ENCODE measurements around the gene ATP8B3. TPM values are rescaled to one million over a fixed set of nuclear protein-coding genes. Genes with fewer than 3 reads are reported as not detected.

ATP8B3 gene
- total and polyA plus RNA-seq, 3 experiments from 2014 or later = 0.97 to 2.4 (median 1.6) TPM

GRCh38 chr19:1815605-1816529 is 3.8 kb upstream of the ATP8B3 start:
- ChIA-PET CTCF (interaction anchor here (2.9 kb wide), 1 partner anchor 10 kb away, joined by 11 read pairs; no protein-coding TSS in a partner anchor), POLR2A (no interaction called here)
- H3K36me3 Mint-ChIP-seq = peaks cover 3 to 53% (median 4%) of the 10 kb centered on the region in 3 donors
- no peaks in the 10 kb centered on the region for H3K27me3 ChIP-seq (ENCODE audit: insufficient read depth, low read length, poor library complexity, severe bottlenecking)
- H3K36me3 ChIP-seq (ENCODE audit: insufficient read depth, low read length) = peaks cover 15% of the 10 kb centered on the region
- no peak overlapping the region for H3K4me3 ChIP-seq (ENCODE audit: low read length)
- no peaks in the 10 kb centered on the region for H3K9me3 ChIP-seq (ENCODE audit: low read length)
- H3K27me3 Mint-ChIP-seq = no peaks in the 10 kb centered on the region
- no peak overlapping the region for H3K27ac ChIP-seq (ENCODE audit: low read depth, low read length)
- peaks cover 10 to 19% (median 10%) of the 10 kb centered on the region in 3 donors for H3K4me1 Mint-ChIP-seq
- peaks cover 12% of the 10 kb centered on the region for H3K4me1 ChIP-seq (ENCODE audit: insufficient read depth, low read length)
- no peaks in the 10 kb centered on the region for H3K9me3 Mint-ChIP-seq
- H3K4me3 Mint-ChIP-seq = no peak overlapping the region
- DNase-seq = no peak
- no peak overlapping the region for H3K27ac Mint-ChIP-seq

DNA sequence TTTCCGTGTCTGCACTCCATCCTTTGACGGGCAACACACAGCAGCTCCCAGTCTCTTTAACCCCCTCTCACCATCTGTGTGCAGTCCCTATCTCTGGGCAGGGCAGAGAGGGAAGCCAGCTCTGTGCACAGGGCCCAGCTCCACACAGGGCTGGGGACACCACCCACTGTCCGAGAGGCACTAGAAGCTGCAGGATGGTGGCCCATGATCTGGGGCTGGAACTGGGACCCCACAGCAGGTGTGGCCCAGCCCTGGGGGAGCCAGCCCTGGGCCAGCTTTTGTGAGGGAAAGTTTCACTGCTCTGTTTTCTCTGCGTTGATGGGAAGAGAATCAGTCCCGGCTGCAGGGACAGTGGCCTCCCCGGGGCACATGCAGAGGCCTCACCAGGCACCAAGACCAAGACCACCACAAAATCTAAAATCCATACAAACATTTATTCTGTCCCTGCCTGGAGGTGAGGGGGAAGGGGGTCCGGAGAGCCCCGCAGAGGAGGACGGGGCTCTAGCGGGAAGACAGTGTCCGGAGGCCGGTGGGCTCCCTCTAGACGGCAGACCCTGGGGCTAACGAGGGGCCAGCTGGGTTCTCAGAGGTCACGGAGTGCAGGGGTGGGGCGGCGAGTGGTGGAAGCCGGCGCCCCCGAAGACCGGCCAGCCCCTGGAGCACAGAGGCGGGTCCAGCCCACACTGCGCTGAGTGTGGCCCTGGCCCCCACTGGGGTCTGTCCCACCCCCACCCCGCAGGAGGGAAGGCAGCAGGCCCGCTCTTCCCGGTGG is 2.9 kb upstream of the ATP8B3 start:
- Mint-ChIP-seq H3K27me3 (no peaks in the 10 kb centered on the region), H3K4me1 (peaks cover 10 to 19% (median 10%) of the 10 kb centered on the region in 3 donors), H3K9me3 (no peaks in the 10 kb centered on the region), H3K36me3 (peaks cover 0 to 45% (median 0%) of the 10 kb centered on the region in 3 donors), H3K4me3 (no peak overlapping the region), H3K27ac (peak overlapping the region in 1 of 8 donors; percentile 51)
- ChIA-PET CTCF (interaction anchor here (0.9 to 2.9 kb wide), 2 partner anchors 11 to 33 kb away, joined by 4 to 11 read pairs; no protein-coding TSS in a partner anchor), POLR2A (interaction anchor here (1.2 kb wide), 1 partner anchor 20 kb away, joined by 3 read pairs; no protein-coding TSS in a partner anchor)
- Histone ChIP-seq H3K36me3 (ENCODE audit: insufficient read depth, low read length) (peaks cover 12% of the 10 kb centered on the region), H3K27ac (ENCODE audit: low read depth, low read length) (no peak overlapping the region), H3K9me3 (ENCODE audit: low read length) (no peaks in the 10 kb centered on the region), H3K4me1 (ENCODE audit: insufficient read depth, low read length) (peaks cover 12% of the 10 kb centered on the region), H3K4me3 (ENCODE audit: low read length) (no peak overlapping the region), H3K27me3 (ENCODE audit: insufficient read depth, low read length, poor library complexity, severe bottlenecking) (no peaks in the 10 kb centered on the region)
- no peak for DNase-seq

DNA sequence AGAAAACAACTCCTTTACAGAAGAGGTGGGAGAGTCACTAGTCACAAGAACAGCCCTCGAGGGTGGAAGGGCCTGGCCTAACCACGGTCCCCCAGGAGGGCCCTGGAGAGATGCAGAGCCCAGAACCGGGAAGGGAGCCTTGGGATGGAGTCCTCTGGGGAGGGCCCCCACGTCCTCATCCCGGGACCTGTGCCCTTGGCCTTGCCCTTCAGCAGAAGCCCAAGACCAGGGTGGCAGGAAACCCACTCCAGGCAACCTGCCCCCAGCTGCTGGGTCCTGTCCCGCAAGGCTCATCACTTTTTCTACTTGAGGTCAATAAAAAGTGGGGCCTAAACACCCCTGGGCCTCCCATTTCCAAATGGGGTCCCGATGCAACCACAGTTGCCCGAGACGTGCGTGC is 2.3 kb upstream of the ATP8B3 start:
- Mint-ChIP-seq H3K27me3 (no peaks in the 10 kb centered on the region), H3K27ac (no peak overlapping the region), H3K4me1 (peaks cover 10 to 19% (median 10%) of the 10 kb centered on the region in 3 donors), H3K9me3 (no peaks in the 10 kb centered on the region), H3K36me3 (peaks cover 0 to 41% (median 0%) of the 10 kb centered on the region in 3 donors), H3K4me3 (peak overlapping the region in 1 of 7 donors; percentile 11)
- ChIA-PET CTCF (interaction anchor here (0.9 to 2.9 kb wide), 2 partner anchors 12 to 33 kb away, joined by 4 to 11 read pairs; no protein-coding TSS in a partner anchor), POLR2A (interaction anchor here (1.2 kb wide), 1 partner anchor 19 kb away, joined by 3 read pairs; no protein-coding TSS in a partner anchor)
- Histone ChIP-seq H3K27ac (ENCODE audit: low read depth, low read length) (no peak overlapping the region), H3K4me1 (ENCODE audit: insufficient read depth, low read length) (peaks cover 12% of the 10 kb centered on the region), H3K36me3 (ENCODE audit: insufficient read depth, low read length) (peaks cover 9% of the 10 kb centered on the region), H3K4me3 (ENCODE audit: low read length) (no peak overlapping the region), H3K9me3 (ENCODE audit: low read length) (no peaks in the 10 kb centered on the region), H3K27me3 (ENCODE audit: insufficient read depth, low read length, poor library complexity, severe bottlenecking) (no peaks in the 10 kb centered on the region)
- DNase-seq = no peak

DNA sequence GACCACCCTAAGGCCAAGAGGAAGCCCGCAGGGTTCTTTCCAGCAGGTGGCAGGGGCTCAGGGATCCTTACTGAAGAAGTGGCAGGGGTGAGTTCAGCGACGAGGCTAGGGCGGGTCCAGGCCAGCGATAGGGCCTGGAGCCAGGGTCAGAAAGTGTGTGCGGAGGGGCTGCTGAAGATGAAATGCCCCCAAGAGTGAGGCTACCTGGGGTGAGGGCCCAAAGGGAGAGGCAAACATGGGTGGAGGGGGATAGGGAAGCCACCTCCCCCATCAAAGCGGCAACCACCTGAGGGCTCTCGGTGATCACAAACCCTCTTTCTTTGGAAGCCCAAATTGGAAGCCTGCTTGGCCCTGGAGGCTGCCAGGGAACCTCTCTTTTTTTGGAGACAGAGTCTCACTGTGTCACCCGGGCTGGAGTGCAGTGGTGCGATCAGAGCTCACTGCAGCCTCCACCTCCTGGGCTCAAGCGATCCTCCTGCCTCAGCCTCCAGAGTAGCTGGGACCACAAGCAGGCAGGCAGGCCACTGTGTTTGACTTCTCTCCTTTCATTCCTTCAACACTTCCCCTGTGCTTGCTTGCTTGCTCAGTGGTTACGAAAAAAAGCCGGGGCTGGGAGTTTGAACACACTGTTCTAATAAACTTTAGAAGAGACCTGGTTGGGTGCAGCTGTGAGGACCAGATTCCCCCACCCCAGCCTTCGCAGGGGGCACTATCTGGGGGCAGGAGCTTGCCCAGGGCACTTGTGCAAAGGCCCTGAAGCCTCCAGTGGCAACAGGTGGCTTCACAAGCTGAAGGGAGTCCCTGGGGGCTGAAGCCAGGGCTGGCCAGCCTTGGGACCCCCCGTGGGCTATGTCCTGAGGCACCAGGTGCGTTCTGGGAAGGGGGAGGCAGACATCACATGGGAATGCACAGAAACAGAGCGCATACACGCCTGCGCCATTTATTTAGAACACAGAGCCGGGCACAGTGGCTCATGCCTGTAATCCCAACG is 1.4 kb upstream of the ATP8B3 start:
- Mint-ChIP-seq H3K36me3 (peaks cover 0 to 37% (median 0%) of the 10 kb centered on the region in 3 donors), H3K9me3 (no peaks in the 10 kb centered on the region), H3K27me3 (no peaks in the 10 kb centered on the region), H3K4me1 (peaks cover 10 to 19% (median 10%) of the 10 kb centered on the region in 3 donors), H3K27ac (peak overlapping the region; percentile 40 to 94 (median 86)), H3K4me3 (peak overlapping the region; percentile 85 to 95 (median 92))
- peak overlapping the region; percentile 91 for H3K4me3 ChIP-seq (ENCODE audit: low read length)
- peak overlapping the region; percentile 57 for H3K27ac ChIP-seq (ENCODE audit: low read depth, low read length)
- peaks cover 12% of the 10 kb centered on the region for H3K4me1 ChIP-seq (ENCODE audit: insufficient read depth, low read length)
- ChIA-PET POLR2A (interaction anchor here (1.2 kb wide), 1 partner anchor 18 kb away, joined by 3 read pairs; no protein-coding TSS in a partner anchor), CTCF (no interaction called here)
- no peaks in the 10 kb centered on the region for H3K27me3 ChIP-seq (ENCODE audit: insufficient read depth, low read length, poor library complexity, severe bottlenecking)
- no peak for DNase-seq
- H3K36me3 ChIP-seq (ENCODE audit: insufficient read depth, low read length) = peaks cover 9% of the 10 kb centered on the region
- H3K9me3 ChIP-seq (ENCODE audit: low read length) = no peaks in the 10 kb centered on the region

GRCh38 chr19:1812426-1813191 is 533 bp upstream of the ATP8B3 start:
- Mint-ChIP-seq H3K27me3 (no peaks in the 10 kb centered on the region), H3K36me3 (peaks cover 0 to 30% (median 0%) of the 10 kb centered on the region in 3 donors), H3K27ac (peak overlapping the region; percentile 84 to 96 (median 91)), H3K4me3 (peak overlapping the region; percentile 85 to 95 (median 92)), H3K9me3 (no peaks in the 10 kb centered on the region), H3K4me1 (peaks cover 10 to 19% (median 10%) of the 10 kb centered on the region in 3 donors)
- DNase-seq = peak; percentile 78 to 88 (median 82)
- Histone ChIP-seq H3K27ac (ENCODE audit: low read depth, low read length) (peak overlapping the region; percentile 57), H3K4me1 (ENCODE audit: insufficient read depth, low read length) (peaks cover 12% of the 10 kb centered on the region), H3K36me3 (ENCODE audit: insufficient read depth, low read length) (peaks cover under 1% of the 10 kb centered on the region), H3K4me3 (ENCODE audit: low read length) (peak overlapping the region; percentile 91), H3K27me3 (ENCODE audit: insufficient read depth, low read length, poor library complexity, severe bottlenecking) (no peaks in the 10 kb centered on the region), H3K9me3 (ENCODE audit: low read length) (no peaks in the 10 kb centered on the region)
- POLR2A ChIA-PET = no interaction called here
- CTCF ChIA-PET = interaction anchor here (1.4 kb wide), 1 partner anchor 11 kb away, joined by 3 read pairs; no protein-coding TSS in a partner anchor

GRCh38 chr19:1811472-1811894 is 593 bp downstream of the ATP8B3 start:
- peak in 3 of 5 donors; percentile 31 to 72 (median 48) for DNase-seq
- peaks cover 12% of the 10 kb centered on the region for H3K4me1 ChIP-seq (ENCODE audit: insufficient read depth, low read length)
- H3K9me3 ChIP-seq (ENCODE audit: low read length) = no peaks in the 10 kb centered on the region
- POLR2A ChIA-PET = no interaction called here
- H3K36me3 ChIP-seq (ENCODE audit: insufficient read depth, low read length) = no peaks in the 10 kb centered on the region
- CTCF ChIA-PET = interaction anchor here (1.1 to 1.6 kb wide), 3 partner anchors 10 to 26 kb away, joined by 3 to 6 read pairs (median 3); no protein-coding TSS in a partner anchor
- Mint-ChIP-seq H3K27me3 (no peaks in the 10 kb centered on the region), H3K4me3 (peak overlapping the region; percentile 61 to 95 (median 70)), H3K27ac (peak overlapping the region in 5 of 8 donors; percentile 29 to 69 (median 62)), H3K4me1 (peaks cover 10 to 19% (median 10%) of the 10 kb centered on the region in 3 donors), H3K36me3 (peaks cover 0 to 19% (median 0%) of the 10 kb centered on the region in 3 donors), H3K9me3 (no peaks in the 10 kb centered on the region)
- H3K4me3 ChIP-seq (ENCODE audit: low read length) = peak overlapping the region; percentile 44
- no peaks in the 10 kb centered on the region for H3K27me3 ChIP-seq (ENCODE audit: insufficient read depth, low read length, poor library complexity, severe bottlenecking)
- peak overlapping the region; percentile 12 for H3K27ac ChIP-seq (ENCODE audit: low read depth, low read length)

All from CD8-positive, alpha-beta memory T cell (primary cell).